Right lobe of liver (tissue), 4 donors: ENCODE measurements around the gene FARS2.

Experiments used
- CTCF ChIP-seq, 4 donors: fragments of 200-600 bp in 3 of 4; fragments of 450-650 bp in 1 of 4; IDR thresholded peaks; one replicate each; pipeline versions ENCODE4 v1.5.1 to v1.8.0; 2016 to 2022; ENCODE audit warnings: antibody characterized with exemption in 4 of 4, mild to moderate bottlenecking in 2 of 4
- POLR2A ChIP-seq: fragments of 450-650 bp; IDR thresholded peaks from one replicate; pipeline ENCODE4 v1.6.1; 2017; ENCODE audit warnings: antibody characterized with exemption, mild to moderate bottlenecking
- donor health status: DM: no; HTN: no; CAD: no.
- donor health status: DM: no; HTN: no; CAD: no.
- donor health status: DM: no; HTN: yes; CAD: no.

- no peak for TF ChIP-seq POLR2A
- TF ChIP-seq CTCF (IDR thresholded peaks at IDR 0.05) = no peak
Measured at GRCh38 chr6:5566718-5567117, 305.4 kb downstream of the FARS2 start.
